ENCODE results near the gene DLGAP1. TPM values are rescaled to one million over a fixed set of nuclear protein-coding genes. Genes with fewer than 3 reads are reported as not detected.

The DLGAP1 gene
- total and polyA plus RNA-seq, 2 of the 8 experiments (the other 6 are each of a cell fraction or from before 2014, with no cell fraction given), result 11.8 to 16.9 TPM

GRCh38 chr18:4453567-4453873 is 1.6 kb downstream of the DLGAP1 start (continued):
- no peak for TF ChIP-seq CHD7 (IDR thresholded peaks at IDR 0.05; ENCODE audit: insufficient replicate concordance, low read length)
- no peak for TF ChIP-seq CREB1 (IDR thresholded peaks at IDR 0.05)
- TF ChIP-seq BCL11A (IDR thresholded peaks at IDR 0.05; ENCODE audit: low read depth in 2 of 2, low read length in 2 of 2), result no peak
- TF ChIP-seq SP4 (IDR thresholded peaks at IDR 0.05; ENCODE audit: low read length), result no peak
- TF ChIP-seq GTF2F1 (IDR thresholded peaks at IDR 0.05; ENCODE audit: borderline replicate concordance, low read depth, low read length), result no peak
- TF ChIP-seq EZH2 (IDR thresholded peaks at IDR 0.05; ENCODE audit: low read depth, low read length, severe bottlenecking), result no peak
- TF ChIP-seq EGR1 (IDR thresholded peaks at IDR 0.05; ENCODE audit: borderline replicate concordance, low read depth, low read length), result no peak
- no peak for TF ChIP-seq E2F6 (IDR thresholded peaks at IDR 0.05)
- no peak for TF ChIP-seq TAF7 (optimal IDR thresholded peaks at IDR 0.05; ENCODE audit: borderline replicate concordance, low read depth, low read length)
- no peak for TF ChIP-seq CBX8 (IDR thresholded peaks at IDR 0.05; ENCODE audit: borderline replicate concordance, low read depth, low read length)
- no peak for TF ChIP-seq USF2 (IDR thresholded peaks at IDR 0.05; ENCODE audit: low read length)
